Testis (tissue), 3 donors: ENCODE measurements around the gene SF3B6. TPM values are rescaled to one million over a fixed set of nuclear protein-coding genes. Genes with fewer than 3 reads are reported as not detected.

Experiments
- DNase-seq: peaks from one replicate; pipeline ENCODE4 v3.0.0-alpha.2; 2019
- H3K27ac ChIP-seq, 2 donors: fragments of 200-600 bp; sonication (generic); one replicate each; pipeline ENCODE4 v1.5.1; 2019
- H3K27me3 ChIP-seq: fragments of 200-600 bp; sonication (generic); one replicate; pipeline ENCODE4 v1.5.1; 2019
- H3K36me3 ChIP-seq: fragments of 200-600 bp; sonication (generic); one replicate; pipeline ENCODE4 v1.5.1; 2017; ENCODE audit warnings: low read depth; ENCODE audit errors: missing control alignments
- H3K4me1 ChIP-seq: fragments of 200-600 bp; sonication (generic); one replicate; pipeline ENCODE4 v1.5.1; 2019
- H3K4me3 ChIP-seq, 2 donors: fragments of 200-600 bp; sonication (generic); one replicate each; pipeline ENCODE4 v1.5.1; 2017 to 2019
- H3K9me3 ChIP-seq: fragments of 200-600 bp; sonication (generic); one replicate; pipeline ENCODE4 v1.5.1; 2017
- POLR2A ChIP-seq: fragments of 450-650 bp; IDR thresholded peaks from one replicate; pipeline ENCODE4 v1.6.1; 2017; ENCODE audit warnings: antibody characterized with exemption, mild to moderate bottlenecking, moderate library complexity
- WGBS, 2 donors: methylation state at CpG; one replicate each; pipeline ENCODE4 v1.1.5; 2018; 5-methylcytosine and 5-hydroxymethylcytosine counted together
- intact Hi-C: fragments of 100-400 bp; cut with DNase I; formaldehyde crosslinking; loops from one replicate; pipeline ENCODE4 v1.15.1; 2023; ENCODE audit warnings: low total_unique reads
- polyA plus RNA-seq: library from polyadenylated mRNA; stranded (reverse); fragments of 350-450 nt; fragmentation: Illumina TruSeq; extraction: RNeasy Lipid Tissue Mini Kit (QIAGEN cat#74804); gene quantifications from one replicate; pipeline ENCODE4 v1.2.3, GENCODE V29; 2014; ENCODE audit warnings: low read depth, low replicate concordance; ENCODE audit not compliant: insufficient read depth
- total RNA-seq, 2 donors: library from RNA; depleted of rRNA; stranded (reverse); fragments of >200 nt; gene quantifications; one replicate each; pipeline ENCODE4 v1.2.3, GENCODE V29; 2016
- TF ChIP-seq, protein P1 (sequence below), 3 experiments: fragments of 450-650 bp in 2 of 3; fragments of 200-600 bp in 1 of 3; sonication (generic) in 1 of 3; IDR thresholded peaks; one replicate each; pipeline ENCODE4 v1.5.1; 2016 to 2019; ENCODE audit warnings: antibody characterized with exemption in 3 of 3, mild to moderate bottlenecking in 2 of 3, moderate library complexity in 1 of 3

The SF3B6 gene
- total and polyA plus RNA-seq, 3 donors from 2014 or later: 69.3 to 142 (median 87.4) TPM

DNA sequence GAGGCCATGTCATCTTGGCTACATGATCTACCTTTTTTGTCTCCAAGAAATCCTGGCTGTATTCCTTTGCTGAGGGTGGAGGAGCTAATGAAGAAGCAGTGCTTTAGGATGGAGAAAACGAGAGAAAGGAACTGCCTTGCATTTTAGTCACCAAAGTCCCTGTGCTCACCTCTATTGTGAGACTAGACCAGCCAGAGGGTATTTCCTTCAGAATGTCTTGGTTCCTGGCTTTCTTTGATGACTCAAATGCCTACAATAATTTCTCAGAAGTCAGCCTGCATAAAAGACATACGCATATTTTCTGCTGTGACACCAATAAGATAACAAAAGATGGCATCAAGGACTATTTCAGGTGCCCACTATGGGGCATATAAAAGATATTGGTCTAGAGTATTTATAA lies 10.8 kb downstream of the SF3B6 start:
- no peak for DNase-seq
- Histone ChIP-seq H3K4me3 (no peak overlapping the region), H3K27me3 (no peaks in the 10 kb centered on the region), H3K27ac (no peak overlapping the region), H3K4me1 (no peaks in the 10 kb centered on the region), H3K36me3 (no peaks in the 10 kb centered on the region), H3K9me3 (no peaks in the 10 kb centered on the region)
- WGBS, 2 donors: 81 to 87% methylated on average over 2 of the region's 2 CpGs
- intact Hi-C loops: no loop called here
- TF ChIP-seq POLR2A: no peak
- TF ChIP-seq, protein P1, sequence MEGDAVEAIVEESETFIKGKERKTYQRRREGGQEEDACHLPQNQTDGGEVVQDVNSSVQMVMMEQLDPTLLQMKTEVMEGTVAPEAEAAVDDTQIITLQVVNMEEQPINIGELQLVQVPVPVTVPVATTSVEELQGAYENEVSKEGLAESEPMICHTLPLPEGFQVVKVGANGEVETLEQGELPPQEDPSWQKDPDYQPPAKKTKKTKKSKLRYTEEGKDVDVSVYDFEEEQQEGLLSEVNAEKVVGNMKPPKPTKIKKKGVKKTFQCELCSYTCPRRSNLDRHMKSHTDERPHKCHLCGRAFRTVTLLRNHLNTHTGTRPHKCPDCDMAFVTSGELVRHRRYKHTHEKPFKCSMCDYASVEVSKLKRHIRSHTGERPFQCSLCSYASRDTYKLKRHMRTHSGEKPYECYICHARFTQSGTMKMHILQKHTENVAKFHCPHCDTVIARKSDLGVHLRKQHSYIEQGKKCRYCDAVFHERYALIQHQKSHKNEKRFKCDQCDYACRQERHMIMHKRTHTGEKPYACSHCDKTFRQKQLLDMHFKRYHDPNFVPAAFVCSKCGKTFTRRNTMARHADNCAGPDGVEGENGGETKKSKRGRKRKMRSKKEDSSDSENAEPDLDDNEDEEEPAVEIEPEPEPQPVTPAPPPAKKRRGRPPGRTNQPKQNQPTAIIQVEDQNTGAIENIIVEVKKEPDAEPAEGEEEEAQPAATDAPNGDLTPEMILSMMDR (IDR thresholded peaks at IDR 0.05): no peak

DNA sequence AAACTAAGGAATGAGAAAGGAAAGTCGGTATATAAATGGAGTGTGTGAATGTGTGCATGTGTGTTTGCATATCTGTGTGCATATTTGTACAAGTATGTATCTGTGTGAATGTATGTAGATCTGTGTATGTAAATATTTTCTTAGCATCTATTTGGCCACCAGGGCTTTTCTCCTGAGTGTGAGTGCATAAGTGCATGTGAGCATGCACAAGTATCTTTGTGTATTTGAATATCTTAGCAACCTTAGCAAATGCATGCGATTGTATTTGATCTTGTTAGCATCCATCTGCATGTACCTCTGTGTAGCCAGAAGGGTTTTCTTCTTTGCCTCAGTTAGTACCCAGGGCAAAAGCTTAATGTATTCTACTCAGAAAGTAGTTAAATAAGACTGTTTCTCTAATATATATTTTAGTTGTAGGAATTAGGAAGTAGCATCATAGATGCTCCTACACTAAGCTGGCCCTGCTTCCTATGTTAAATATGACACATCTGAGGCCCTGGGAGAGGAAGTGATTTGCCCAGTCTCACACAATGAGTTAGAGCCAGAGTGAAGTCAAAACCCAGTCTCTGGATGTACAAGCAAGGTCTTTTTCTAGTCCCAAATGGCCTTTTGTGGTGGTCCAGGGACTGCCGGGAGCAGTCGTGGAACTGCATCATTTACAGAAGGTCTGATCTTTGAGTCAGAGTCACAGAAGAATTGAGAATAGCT lies 17.4 kb downstream of the SF3B6 start:
- WGBS, 2 donors: 83 to 91% methylated on average over 4 of the region's 4 CpGs

DNA sequence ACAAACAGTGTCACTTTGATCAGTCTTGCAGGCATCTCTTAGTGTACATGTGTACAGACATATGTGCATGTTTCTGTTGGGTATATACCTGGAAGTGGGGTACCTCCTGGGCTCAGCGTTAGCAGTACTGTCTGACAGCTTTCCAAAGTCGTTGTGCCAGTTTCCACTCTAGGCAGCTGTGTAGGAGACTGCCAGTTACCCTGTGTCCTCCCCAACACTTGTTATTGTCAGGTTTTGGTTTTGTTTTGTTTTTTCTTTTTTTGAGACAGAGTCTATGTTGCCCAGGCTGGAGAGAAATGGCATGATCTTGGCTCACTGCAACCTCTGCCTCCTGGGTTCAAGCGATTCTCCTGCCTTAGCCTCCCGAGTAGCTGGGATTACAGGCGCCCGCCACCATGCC lies 20.4 kb downstream of the SF3B6 start:
- H3K36me3 ChIP-seq: no peaks in the 10 kb centered on the region
- WGBS, 2 donors: 88 to 97% methylated on average over 6 of the region's 6 CpGs

More for the DNA sequence above, 17.4 kb downstream of the SF3B6 start:
- intact Hi-C loops: no loop called here
- TF ChIP-seq, protein P1 (IDR thresholded peaks at IDR 0.05): no peak
- TF ChIP-seq POLR2A: no peak
- Histone ChIP-seq H3K4me1 (no peaks in the 10 kb centered on the region), H3K36me3 (no peaks in the 10 kb centered on the region), H3K4me3 (no peak overlapping the region), H3K27ac (no peak overlapping the region), H3K27me3 (no peaks in the 10 kb centered on the region), H3K9me3 (no peaks in the 10 kb centered on the region)
- DNase-seq: no peak

DNA sequence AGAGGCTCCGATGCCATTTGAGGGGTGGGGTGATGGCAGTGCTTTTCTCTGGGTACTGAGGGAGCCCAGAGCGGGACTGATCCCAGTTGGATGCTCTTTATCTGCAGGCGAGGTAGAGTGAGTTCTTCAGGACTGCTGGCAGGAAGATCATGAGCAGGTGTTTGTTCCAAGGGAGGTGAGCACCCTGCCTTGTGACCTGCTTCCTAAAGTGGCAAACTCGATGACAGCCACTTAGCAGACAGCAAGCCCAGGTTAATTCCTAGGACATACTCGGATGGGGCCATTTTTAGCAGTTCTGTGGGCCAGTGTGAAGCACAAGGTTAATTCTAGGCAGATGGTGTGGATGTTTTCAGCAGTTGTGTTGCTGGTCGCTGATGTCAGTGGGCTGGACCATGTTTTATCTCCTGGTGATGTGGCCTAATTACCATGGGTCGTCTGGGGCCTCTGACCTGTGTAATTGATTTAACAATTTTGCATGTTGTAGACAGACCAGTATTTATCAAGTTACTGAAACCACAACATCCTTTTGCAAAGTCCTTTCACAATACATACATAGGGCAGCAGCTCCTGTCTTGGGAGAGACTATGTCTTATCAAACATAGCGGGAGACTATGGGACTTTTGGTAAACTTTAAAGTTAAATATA lies 21.6 kb downstream of the SF3B6 start:
- intact Hi-C loops: no loop called here
- no peak for TF ChIP-seq POLR2A
- TF ChIP-seq, protein P1 (IDR thresholded peaks at IDR 0.05): no peak
- Histone ChIP-seq H3K27me3 (no peaks in the 10 kb centered on the region), H3K9me3 (no peaks in the 10 kb centered on the region), H3K36me3 (no peaks in the 10 kb centered on the region), H3K4me3 (no peak overlapping the region), H3K4me1 (no peaks in the 10 kb centered on the region), H3K27ac (no peak overlapping the region)
- 85 to 86% methylated on average over 8 of the region's 8 CpGs for WGBS, 2 donors
- no peak for DNase-seq

More for the DNA sequence above, 20.4 kb downstream of the SF3B6 start:
- TF ChIP-seq, protein P1 (IDR thresholded peaks at IDR 0.05): no peak
- no peak for TF ChIP-seq POLR2A
- intact Hi-C loops: no loop called here
- H3K4me1 ChIP-seq: no peaks in the 10 kb centered on the region
- H3K9me3 ChIP-seq: no peaks in the 10 kb centered on the region
- no peaks in the 10 kb centered on the region for H3K27me3 ChIP-seq
- no peak overlapping the region for H3K4me3 ChIP-seq
- H3K27ac ChIP-seq: no peak overlapping the region
- no peak for DNase-seq

DNA sequence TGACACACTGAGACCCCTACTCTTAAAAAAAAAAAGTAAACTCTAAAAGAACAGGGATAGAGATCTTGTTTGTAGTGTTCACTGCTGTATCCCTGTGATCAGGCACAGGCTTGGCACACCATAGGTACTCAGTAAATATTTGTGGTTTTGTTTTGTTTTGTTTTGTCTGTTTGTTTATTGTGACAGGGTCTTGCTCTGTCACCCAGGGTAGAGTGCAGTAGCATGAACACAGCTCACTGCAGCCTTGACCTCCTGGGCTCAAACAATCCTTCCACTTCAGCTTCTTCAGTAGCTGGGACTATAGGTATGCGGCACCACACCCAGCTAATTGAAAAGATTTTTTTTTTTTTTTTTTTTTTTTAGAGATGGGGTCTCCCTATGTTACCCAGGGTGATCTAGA lies 23.2 kb downstream of the SF3B6 start:
- TF ChIP-seq, protein P1 (IDR thresholded peaks at IDR 0.05): no peak
- TF ChIP-seq POLR2A: no peak
- intact Hi-C loops: no loop called here
- Histone ChIP-seq H3K27me3 (no peaks in the 10 kb centered on the region), H3K4me3 (no peak overlapping the region), H3K9me3 (no peaks in the 10 kb centered on the region), H3K27ac (no peak overlapping the region), H3K36me3 (no peaks in the 10 kb centered on the region), H3K4me1 (peaks cover 4% of the 10 kb centered on the region)
- DNase-seq: no peak
- WGBS, 2 donors: 93 to 100% methylated on average over 1 of the region's 1 CpG
